Measurements from ENCODE around the gene ETF1. TPM values are rescaled to one million over a fixed set of nuclear protein-coding genes. Genes with fewer than 3 reads are reported as not detected.

Gene ETF1
- total and polyA plus RNA-seq, 4 experiments from 2014 or later = 31.1 to 46.5 (median 43.9) TPM

Other genes starting within 250 kb of the ETF1 start
- not detected for gene CDC25C, start 211.4 kb downstream of the ETF1 start, total RNA-seq
- not detected for gene CDC25C, start 211.4 kb downstream of the ETF1 start, polyA plus RNA-seq
- 10 to 100 TPM; 19.3 to 20.4 TPM for gene FAM53C, start 205.0 kb downstream of the ETF1 start, total RNA-seq
- gene FAM53C, start 205.0 kb downstream of the ETF1 start, polyA plus RNA-seq = 10 to 100 TPM; 17.2 to 18.9 TPM
- 10 to 100 TPM; 84.7 to 85.6 TPM for gene KDM3B, start 190.6 kb downstream of the ETF1 start, total RNA-seq
- 10 to 100 TPM in 1 of 2 donors, 1 to 10 TPM in 1; 4.1 to 16.7 TPM for gene KDM3B, start 190.6 kb downstream of the ETF1 start, polyA plus RNA-seq
- gene REEP2, start 104.2 kb downstream of the ETF1 start, total RNA-seq = not detected
- gene REEP2, start 104.2 kb downstream of the ETF1 start, polyA plus RNA-seq = under 1 TPM in 1 of 2 donors, not detected in 1; 0.57 TPM
- gene EGR1, start 77.8 kb downstream of the ETF1 start, total RNA-seq = 1 to 10 TPM; 1.1 TPM
- gene EGR1, start 77.8 kb downstream of the ETF1 start, polyA plus RNA-seq = 1 to 10 TPM in 1 of 2 donors, not detected in 1; 1.4 TPM
- gene HSPA9, start 32.2 kb upstream of the ETF1 start, total RNA-seq = 100 to 1,000 TPM; 144 to 171 TPM
- gene HSPA9, start 32.2 kb upstream of the ETF1 start, polyA plus RNA-seq = 100 to 1,000 TPM; 144 to 163 TPM
- gene CTNNA1, start 210.2 kb upstream of the ETF1 start, total RNA-seq = 10 to 100 TPM; 22.7 to 26.1 TPM
- 10 to 100 TPM; 10.1 to 12.2 TPM for gene CTNNA1, start 210.2 kb upstream of the ETF1 start, polyA plus RNA-seq